Activated CD4-positive, alpha-beta T cell treated with anti-CD3 and anti-CD28 coated beads for 24 hours (primary cell): ENCODE measurements around the gene CAPN12.

Source experiments
- DNase-seq, 2 donors: peaks; one replicate each; pipeline ENCODE4 v3.0.0-alpha.2; 2020; ENCODE audit warnings: low read depth in 2 of 2

The CAPN12 gene

DNA sequence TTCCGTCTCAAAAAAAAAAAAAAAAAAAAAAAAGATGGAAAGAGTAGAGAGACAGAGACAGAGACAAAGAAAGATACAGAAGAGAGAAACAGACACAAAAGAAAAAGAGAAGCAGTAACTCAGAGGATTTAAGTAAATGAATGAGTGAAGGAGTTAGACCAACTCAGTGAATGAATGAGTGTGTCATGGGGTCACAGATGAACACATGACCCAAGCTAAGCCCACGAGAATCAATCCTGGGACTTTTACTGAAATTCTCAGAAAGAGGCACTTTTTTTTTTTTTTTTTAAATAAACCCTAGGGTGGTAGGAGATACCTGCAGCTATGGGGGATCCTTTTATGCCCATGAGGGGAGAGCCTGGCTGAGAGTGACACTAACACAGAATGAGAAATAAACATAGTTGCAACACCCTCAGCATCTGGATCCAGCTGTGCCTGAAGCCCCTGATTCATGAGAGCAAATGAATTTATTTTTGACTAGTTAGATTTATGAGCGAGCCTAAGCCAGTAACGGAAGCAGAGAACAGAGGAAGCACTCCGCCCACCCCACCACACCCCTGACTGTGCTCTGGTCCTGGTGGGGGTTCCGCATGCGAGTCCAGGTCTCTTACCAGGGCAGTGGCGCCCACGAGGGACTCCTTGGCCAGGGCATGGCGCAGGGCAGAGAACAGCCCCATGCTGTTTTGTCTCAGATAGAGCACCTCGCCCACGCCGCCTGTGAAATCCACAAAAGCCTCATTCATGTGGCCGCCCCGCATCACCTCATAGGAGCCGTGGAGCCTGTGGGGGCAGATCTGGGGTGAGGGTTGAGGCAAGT is 4.6 kb downstream of the CAPN12 start:
- no peak for DNase-seq

DNA sequence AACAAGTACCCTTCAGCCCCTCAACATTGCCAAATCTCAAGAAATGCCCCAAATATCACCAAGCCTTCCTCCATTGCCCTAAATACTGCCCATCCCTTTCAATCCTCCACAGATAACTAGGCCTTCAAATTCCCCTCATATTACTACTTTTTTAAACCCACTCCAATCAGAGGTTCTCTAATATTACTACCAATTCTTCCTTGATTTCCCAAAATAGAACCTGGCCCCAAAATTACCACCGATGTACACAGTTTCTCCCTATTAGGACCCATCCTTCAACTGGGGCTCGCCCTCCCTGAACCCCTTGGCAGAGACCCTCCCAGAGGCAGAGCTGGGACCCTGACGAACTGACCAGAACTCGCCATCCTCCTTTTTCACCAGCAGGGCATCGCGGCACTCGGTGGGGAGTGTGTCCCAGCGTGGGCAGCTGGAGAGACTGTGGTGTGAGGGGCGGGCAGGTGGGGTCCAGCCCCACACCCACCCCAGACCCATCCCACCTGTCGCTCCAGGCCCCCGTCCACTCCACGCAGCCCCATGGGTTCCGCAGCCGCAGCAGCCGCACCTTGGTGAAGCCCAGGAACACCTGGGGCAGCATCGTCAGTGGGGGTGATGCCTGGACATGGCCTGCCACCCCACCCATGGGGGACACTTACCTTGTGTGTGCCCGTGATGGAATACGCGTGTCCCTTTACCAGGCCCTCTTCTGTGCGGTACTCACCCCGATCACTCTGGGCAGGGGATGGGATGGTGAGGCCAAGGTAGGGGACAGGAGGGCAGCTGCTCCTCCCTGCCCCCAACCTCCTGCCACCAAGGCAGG is 6.1 kb downstream of the CAPN12 start:
- DNase-seq: no peak

DNA sequence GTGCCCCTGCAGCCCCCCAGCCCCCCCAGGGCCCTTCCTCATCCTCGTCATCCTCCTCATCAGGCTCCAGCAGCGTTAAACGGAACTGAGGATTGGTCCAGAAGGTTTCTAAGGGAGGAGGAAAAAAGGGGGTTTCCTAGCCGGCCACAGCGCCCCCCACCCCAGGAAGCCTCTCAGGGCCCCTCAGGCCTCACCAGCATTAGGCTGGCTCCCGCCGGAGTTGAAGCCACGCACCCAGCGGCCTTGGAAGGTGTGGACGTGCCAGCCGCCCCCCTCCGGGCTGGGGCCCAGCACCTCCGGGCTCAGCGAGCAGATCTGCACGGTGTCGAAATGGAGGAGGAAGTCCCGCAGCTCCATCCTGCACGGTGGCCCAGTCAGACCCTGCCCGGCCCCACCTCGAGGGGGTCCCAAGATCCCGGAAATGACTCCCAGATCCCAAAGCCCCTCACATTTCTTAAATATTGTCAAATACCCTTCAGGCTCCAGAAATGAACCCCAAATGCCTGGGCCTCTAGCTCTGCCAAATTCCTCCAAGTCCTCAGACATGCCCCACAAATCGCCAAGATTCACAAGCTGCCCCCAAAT is 6.9 kb downstream of the CAPN12 start:
- DNase-seq: no peak

DNA sequence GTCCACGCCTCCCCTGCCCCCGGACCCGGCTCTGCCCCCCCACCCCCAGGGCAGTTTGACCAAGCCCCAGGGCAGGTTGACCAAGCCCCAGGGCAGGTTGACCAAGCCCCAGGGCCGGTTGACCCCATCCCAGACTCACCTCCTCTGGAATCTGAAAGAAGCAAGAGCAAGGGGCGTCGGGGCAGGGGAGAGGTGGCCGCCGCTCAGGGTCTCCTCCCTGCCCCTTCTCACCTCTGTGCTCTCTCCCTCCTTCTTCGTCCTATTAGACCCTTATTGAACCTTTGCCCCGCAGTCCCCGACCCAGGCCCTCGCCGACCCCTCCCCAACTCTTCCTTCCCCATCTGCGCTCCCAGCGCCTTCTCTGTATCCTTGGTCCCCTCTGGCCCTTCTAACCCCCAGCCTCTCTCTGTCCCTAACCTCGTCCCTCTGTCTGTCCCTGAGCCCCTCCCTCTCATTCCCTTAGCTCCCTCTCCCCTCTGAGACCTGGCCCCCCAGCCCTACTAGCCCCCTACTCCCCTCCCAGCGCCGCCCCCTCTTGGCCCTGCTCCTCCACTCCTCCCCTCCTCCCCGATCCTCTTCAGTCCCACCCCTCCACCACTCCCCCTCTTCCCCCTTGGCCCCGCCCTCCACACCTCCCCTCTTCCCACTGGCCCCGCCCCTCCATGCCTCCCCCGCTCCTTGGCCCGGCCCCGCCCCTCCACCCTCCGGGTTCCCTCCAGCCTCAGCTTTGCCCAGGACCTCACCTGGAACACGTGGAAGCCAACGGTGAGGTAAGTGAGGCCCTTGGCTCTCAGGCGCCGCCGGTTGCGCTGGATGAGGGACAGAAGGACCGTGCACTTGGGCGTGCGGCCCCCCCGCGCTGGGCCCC is 7.6 kb downstream of the CAPN12 start:
- peak; percentile 47 to 58 for DNase-seq

DNA sequence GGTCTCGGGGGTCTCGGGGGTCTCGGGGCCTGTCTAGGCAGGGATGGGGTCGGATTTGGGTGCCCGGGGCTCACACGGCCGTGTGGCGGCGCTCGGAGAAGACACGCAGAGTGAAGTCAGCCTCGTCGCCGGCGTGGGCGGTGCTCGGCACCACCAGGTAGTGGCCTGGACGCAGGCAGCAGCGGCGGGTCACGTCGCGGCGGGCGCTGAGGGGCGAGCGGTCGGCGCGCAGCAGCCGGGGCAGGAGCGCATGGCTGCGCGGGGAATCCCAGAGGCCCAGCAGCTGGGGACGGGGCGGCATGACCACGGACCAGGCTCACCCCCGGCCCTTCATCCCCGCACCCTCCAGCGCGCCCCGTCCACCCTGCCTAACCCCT is 8.2 kb downstream of the CAPN12 start:
- peak in 1 of 2 donors; percentile 43 for DNase-seq

DNA sequence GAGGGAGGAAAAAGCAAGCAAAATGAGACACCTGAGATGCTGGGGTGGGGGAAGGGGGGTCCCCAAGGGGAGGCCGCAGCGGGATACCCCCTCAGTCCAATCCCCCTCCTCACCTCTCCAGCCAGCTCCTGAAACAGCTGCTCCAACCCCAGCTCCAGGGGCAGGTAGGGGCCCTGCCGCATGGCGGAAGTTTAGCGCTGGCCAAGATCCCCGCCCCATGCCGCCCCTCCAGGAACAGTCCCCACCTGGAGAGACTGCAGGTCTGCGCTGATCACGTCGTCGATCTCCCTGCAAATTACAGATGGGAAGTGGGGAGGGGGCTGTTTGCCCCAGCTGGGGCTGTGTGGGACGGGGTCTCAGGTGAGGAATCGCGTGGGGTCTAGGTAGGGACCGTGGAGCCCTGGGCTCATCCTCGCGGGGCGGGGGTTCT is 9.0 kb downstream of the CAPN12 start:
- no peak for DNase-seq

DNA sequence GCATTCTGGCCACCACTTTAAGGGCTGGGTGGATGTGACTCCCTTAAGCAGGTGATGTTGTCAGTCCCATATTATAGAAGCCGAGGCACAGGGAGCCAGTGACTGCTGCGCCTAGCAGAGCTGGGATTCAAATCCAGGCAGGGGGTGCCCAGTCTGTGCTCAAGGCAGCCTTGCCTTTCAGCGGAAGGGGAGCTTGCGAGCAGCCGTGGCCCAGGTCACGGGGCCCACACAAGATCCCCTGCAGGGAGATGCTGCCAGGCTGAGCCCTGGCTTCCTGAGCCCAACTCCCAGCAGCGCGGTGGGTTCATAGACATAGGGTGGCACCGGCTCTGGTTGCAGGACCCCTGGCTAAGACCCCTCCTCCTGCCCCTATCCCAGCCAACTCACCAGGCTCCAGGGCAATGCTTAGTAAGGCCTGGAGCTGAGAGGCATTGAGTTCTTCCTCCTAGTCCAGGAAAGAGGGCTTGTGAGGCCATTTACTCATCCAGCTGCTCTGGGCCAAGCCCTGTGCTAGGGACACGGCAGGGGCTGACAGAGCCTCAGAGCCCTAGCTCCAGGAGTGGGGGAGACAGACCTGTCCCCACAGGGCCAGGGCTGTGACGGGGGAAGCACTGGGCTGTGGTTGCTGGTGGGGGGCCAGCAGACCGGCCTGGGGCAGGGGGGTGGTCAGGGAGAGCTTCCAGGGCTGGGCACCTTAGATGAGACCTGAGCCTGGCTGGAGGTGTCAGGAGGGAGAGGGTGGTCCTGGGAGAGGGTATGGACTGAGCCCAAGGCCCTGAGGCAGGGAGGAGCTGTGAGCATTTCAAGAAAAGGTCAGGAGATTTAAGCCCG is 9.6 kb downstream of the CAPN12 start:
- no peak for DNase-seq

DNA sequence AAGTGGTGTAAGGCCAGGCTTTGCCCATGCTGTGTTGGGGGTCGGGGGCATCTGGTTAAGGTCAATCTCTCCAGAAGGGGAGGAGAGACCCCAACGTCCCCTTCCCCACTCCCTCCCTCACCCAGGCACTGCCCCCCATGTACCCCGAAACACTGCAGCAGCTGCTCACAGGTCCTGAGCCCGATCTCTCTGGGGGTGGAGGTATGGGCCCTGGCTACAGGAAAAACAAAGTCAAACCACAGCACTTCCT is 10.2 kb downstream of the CAPN12 start:
- DNase-seq: no peak

DNA sequence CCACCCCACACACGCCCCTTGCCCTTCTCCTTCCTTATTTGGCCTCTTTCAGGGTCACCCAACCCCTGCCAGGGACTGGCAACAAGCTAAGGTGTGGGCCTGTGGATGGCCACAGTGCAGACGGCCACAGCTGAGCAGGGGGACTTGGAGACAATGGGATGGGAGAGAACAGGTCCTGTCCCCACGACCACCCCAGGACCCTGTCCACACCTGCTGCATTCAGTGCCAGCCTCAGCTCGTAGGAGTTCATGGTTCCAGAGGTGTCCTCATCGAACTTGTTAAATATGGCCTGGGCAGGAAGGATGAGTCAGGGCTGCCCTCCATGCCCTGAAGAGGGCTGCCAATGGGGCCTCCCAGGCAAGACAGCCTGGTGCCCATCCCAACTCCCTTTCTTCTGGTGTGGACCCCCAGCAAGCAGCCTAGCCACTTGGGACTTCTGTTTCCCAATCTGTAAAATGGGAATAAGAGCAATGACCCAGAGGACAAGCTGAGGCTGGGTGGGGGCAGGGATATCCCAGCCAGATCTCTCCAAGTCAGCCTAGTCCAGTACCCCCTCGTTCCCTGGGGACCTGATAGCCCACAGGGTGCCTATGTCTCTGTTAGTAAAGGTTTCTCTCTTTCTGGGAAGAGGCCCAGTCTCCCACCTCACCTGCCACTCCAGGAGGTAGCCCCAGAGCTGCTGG is 10.6 kb downstream of the CAPN12 start:
- DNase-seq: no peak

DNA sequence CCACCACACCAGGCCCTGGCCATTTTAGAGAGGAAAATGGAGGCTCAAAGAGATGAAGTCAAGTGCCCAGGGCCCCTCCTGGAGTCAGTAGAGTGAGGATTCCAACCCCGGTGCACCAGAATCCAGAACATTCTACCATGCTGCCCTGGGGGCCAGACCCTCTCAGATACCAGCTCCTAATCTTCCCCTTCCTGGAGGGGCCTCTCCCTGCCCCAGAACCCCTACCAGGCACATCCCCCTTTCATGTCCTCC is 11.1 kb downstream of the CAPN12 start:
- DNase-seq: no peak

DNA sequence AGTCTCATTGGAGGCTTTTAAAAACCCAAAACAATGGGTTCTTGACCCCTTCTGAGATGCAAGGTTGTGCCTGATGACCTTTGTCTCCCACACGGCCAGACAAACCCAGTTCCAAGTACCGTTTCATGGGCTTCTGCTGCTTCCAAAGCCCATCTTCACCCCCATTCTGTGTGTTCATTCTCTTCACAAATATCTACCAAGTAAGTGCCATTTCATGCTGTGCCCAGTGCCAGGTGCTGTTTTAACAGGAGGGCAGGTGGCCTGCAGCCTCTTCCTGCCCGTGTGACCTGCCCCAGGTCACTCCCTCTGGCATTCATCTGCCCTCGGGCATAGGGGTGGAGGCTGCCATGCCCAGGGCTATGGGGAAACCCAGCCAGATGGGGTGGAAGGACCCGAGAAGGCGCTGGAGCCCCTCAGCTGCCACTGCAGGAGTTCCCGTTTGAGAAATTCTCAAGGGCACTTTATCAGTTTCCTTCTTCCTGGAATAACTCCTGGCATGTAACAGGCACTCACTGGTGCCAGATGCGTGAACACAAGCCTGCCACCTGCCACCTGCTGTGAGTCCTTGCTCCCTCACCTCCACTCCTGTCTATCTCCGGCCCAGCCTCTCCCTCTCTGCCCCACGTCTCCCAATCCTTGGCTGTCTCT is 12.5 kb downstream of the CAPN12 start:
- DNase-seq: no peak

DNA sequence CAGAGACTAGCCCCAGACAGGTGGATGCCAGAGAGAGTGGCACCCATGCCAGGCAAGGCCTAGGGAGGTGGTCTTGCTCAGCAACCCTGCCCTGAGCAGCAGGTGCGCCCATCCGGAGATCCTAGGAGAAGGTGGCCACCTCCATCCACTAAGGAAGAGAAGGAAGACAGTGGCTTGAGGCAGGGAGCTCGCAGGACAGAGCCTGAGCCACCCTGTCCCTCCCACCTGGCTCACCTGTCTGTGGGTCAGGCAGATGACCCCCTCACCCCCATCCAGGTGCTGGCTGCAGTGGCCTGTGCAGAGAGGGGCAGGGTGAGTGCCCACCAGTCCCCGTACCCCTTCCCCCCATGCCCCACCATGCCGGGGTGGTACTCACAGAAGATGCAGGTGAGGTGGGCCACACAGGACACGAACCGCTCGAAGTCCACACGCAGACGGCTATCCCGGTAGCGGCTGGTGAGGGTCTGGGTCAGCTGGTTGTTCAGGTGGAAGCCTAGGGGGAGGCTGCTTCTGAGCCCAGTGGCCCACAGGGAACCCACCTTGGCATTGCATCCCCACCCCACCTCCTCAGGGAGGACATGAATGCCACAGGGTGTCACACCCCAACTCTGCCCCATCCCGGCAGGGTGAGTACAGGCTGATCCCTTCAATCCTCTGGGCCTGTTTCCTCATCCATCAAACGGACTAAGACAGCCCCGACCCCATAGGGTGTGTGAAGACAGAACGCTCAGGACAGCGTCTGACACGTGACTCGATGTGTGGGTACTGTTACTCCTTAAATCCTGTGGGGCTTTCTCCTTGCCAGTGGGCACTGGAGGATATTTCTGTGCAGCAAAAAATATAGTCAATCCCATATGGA is 13.3 kb downstream of the CAPN12 start:
- DNase-seq: no peak

DNA sequence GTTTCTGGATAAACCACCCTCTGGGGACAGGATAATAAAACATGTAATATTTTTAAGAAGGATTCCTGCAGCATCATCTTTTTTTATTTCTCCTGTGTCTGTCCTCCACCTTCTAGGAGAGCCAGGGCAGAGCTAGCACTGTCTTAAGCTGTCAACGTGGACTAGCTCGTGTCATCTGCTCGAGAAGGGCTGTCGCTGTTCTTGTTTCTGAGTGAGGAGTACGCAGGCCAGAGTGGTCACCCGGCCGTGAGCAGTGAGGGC is 13.9 kb downstream of the CAPN12 start:
- no peak for DNase-seq

DNA sequence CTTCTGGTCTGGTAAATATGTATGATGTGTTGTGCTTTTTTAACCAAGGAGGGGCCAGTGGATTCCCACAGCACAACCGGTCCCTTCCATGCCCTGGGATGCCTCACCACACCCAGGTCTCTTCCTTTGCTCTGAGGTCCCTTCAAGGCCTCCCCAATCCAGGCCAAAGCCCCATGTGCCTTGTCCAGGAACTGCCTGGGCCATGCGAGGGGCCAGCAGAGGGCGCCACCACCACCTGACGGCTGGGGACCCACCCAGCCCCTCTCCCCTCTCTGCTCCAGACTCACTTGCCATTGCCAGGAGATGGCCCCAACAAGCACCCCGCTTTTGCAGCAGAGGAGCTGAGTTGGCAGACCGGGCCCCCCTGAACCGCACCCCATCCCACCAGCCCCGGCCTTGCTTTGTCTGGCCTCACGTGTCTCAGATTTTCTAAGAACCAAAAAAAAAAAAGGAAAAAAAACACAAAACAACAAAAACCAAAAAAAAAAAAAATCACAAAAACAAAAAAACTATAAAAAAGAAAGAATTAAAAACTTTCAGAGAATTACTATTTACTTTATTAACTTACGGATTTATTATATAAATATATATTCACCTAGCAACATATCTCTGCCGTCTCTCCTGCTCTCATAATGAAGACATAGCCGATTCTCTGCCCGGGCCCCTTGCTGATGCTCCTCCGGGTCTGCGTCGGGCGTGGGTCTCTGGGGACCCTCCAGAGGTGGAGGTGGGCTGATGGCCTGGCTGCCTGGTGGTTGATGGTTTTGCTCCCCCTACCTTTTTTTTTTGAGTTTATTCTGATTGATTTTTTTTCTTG is 14.4 kb downstream of the CAPN12 start:
- DNase-seq: peak; percentile 74 to 77

DNA sequence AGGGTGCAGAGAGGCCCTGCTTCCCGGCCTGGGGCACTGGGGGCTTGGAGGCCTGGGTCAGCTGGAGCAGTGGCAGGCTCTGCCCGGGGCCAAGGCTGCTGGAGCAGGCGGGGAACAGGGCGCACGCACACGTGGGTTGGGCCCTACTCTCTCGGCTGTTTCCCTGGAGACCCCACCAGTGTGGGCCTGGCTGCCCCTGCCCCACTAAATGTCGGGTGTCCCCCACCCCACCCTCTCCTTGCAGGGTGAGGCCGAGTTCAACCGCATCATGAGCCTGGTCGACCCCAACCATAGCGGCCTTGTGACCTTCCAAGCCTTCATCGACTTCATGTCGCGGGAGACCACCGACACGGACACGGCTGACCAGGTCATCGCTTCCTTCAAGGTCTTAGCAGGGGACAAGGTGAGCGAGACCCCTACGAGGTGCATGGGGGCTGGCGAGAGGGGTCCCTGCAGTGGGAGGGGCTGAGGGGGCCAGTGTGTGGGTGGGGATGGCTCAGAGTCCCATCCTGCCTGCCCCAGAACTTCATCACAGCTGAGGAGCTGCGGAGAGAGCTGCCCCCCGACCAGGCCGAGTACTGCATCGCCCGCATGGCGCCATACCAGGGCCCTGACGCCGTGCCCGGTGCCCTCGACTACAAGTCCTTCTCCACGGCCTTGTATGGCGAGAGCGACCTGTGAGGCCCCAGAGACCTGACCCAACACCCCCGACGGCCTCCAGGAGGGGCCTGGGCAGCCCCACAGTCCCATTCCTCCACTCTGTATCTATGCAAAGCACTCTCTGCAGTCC is 15.3 kb downstream of the CAPN12 start:
- DNase-seq: no peak

DNA sequence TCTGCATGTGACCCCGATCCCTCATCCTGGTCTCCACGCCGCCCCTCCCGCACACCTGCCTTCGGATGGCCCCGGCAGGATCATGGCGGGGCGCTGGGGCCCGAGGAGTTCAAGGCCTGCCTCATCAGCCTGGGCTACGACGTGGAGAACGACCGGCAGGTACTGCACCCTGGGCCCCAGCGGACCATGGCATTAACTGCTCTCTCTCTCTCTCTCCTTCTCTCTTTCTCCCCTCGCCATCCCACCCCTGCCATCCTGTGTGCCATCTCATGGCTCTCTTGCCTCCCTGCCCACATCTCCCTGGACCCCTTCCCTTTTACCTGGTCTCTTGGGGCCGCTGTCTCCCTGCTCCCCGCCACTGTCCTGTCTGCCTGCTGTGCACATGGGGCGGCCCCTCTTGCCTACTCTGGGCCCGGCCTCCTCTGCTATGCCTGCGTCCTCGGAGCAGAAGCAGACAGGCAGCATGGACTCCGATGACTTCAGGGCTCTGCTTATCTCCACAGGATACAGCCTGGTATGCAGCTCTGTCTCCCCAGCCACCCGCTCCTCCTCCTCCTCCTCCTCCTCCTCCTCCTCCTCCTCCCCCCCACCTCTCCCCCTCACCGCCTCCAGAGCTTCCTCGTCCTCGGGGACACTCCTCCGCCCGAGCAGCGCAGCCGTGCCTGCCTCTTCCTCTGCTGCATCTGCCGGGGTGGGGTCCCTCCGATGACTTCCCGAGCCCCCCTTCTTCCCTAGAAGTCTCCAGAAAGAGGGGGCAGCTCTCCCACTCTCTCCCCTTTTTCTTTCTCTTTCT is 16.2 kb downstream of the CAPN12 start:
- DNase-seq: no peak

DNA sequence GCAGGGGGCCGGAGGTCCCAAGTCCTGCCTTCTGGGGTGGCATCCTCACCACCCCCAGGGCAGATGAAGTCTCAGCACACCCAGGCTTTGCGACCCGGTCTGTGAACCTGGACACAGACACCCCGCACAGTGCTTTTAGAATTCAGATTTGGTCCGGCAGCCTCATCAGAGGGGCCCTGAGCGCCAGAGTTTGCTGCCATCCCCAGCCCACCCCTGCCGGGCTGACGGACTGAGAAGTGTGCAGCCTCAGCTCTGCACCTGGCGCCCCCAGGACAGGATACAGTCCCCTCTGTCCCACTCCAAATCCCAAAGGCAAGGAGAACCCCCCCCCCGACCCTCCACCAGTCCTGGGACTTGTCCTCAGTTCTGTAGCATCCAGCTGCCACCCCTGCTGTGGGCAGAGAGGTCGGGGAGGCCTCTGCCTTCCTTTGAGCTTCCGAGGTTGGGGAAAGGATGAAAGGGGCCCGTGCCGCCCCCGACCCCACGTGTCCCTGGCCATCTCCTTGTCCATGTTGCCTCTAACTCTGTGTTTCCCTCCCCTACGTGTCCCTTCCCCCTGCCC is 16.9 kb downstream of the CAPN12 start:
- DNase-seq: no peak
